Loucy (cell line): ENCODE measurements around the gene PMP22.

ENCODE experiments used
- EZH2phosphoT487 ChIP-seq: fragments of 200-600 bp; IDR thresholded peaks from 2 replicates; pipeline ENCODE4 v1.6.1; 2018; ENCODE audit warnings: antibody characterized with exemption, mild to moderate bottlenecking, moderate library complexity, borderline replicate concordance
- TF ChIP-seq, protein P1 (sequence below): fragments of 200-600 bp; sonication (generic); conservative IDR thresholded peaks from 2 replicates; pipeline ENCODE4 v1.5.1; 2014; ENCODE audit warnings: mild to moderate bottlenecking, antibody characterized with exemption, low read length

- TF ChIP-seq, protein P1, sequence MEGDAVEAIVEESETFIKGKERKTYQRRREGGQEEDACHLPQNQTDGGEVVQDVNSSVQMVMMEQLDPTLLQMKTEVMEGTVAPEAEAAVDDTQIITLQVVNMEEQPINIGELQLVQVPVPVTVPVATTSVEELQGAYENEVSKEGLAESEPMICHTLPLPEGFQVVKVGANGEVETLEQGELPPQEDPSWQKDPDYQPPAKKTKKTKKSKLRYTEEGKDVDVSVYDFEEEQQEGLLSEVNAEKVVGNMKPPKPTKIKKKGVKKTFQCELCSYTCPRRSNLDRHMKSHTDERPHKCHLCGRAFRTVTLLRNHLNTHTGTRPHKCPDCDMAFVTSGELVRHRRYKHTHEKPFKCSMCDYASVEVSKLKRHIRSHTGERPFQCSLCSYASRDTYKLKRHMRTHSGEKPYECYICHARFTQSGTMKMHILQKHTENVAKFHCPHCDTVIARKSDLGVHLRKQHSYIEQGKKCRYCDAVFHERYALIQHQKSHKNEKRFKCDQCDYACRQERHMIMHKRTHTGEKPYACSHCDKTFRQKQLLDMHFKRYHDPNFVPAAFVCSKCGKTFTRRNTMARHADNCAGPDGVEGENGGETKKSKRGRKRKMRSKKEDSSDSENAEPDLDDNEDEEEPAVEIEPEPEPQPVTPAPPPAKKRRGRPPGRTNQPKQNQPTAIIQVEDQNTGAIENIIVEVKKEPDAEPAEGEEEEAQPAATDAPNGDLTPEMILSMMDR, result no peak
- TF ChIP-seq EZH2phosphoT487, result no peak
These were observed 67.9 kb downstream of the PMP22 start for GRCh38 chr17:15197229-15197628.
